H9 (cell line): ENCODE results near the gene SLC35B4. TPM values are rescaled to one million over a fixed set of nuclear protein-coding genes. Genes with fewer than 3 reads are reported as not detected.

Experiments used
- DNase-seq: peaks from one replicate; pipeline ENCODE4 v3.0.0-alpha.2; 2017
- H2AFZ ChIP-seq: one replicate; pipeline ENCODE4 v1.6.1; 2013; ENCODE audit warnings: mild to moderate bottlenecking, low read length, control low read depth, moderate library complexity
- H2AK5ac ChIP-seq: 2 replicates; pipeline ENCODE4 v1.6.1; 2013; ENCODE audit warnings: low read length, control low read depth, mixed read lengths; ENCODE audit not compliant: insufficient read length
- H2BK120ac ChIP-seq: one replicate; pipeline ENCODE4 v1.6.1; 2013; ENCODE audit warnings: low read depth, mild to moderate bottlenecking, low read length, control low read depth, inconsistent platforms; ENCODE audit not compliant: poor library complexity, severe bottlenecking
- H2BK12ac ChIP-seq: 2 replicates; pipeline ENCODE4 v1.6.1; 2013; ENCODE audit warnings: low read length, control low read depth, mixed read lengths, low read depth; ENCODE audit not compliant: insufficient read length
- H2BK15ac ChIP-seq: 2 replicates; pipeline ENCODE4 v1.6.1; 2013; ENCODE audit warnings: low read depth, low read length, control low read depth
- H2BK20ac ChIP-seq: one replicate; pipeline ENCODE4 v1.6.1; 2013; ENCODE audit warnings: low read depth, mild to moderate bottlenecking, low read length, control low read depth, inconsistent platforms; ENCODE audit not compliant: poor library complexity, severe bottlenecking
- H2BK5ac ChIP-seq: 2 replicates; pipeline ENCODE4 v1.6.1; 2013; ENCODE audit warnings: low read length, control low read depth, mixed read lengths; ENCODE audit not compliant: insufficient read length
- H3K14ac ChIP-seq: 2 replicates; pipeline ENCODE4 v1.6.1; 2013; ENCODE audit warnings: low read length, control low read depth; ENCODE audit not compliant: insufficient read depth
- H3K18ac ChIP-seq: 2 replicates; pipeline ENCODE4 v1.6.1; 2013; ENCODE audit warnings: low read depth, mild to moderate bottlenecking, mixed read lengths, low read length, control low read depth; ENCODE audit not compliant: insufficient read length
- H3K23ac ChIP-seq: 2 replicates; pipeline ENCODE4 v1.6.1; 2013; ENCODE audit warnings: low read length, control low read depth, mixed read lengths, low read depth; ENCODE audit not compliant: insufficient read length
- H3K23me2 ChIP-seq: 2 replicates; pipeline ENCODE4 v1.6.1; 2013; ENCODE audit warnings: low read depth, mild to moderate bottlenecking, mixed read lengths, low read length, control low read depth; ENCODE audit not compliant: insufficient read length, poor library complexity, severe bottlenecking
- H3K27ac ChIP-seq: 2 replicates; pipeline ENCODE4 v1.5.1; 2013; ENCODE audit warnings: low read length, control low read depth, mixed read lengths, low read depth; ENCODE audit not compliant: insufficient read length
- H3K27me3 ChIP-seq: 2 replicates; pipeline ENCODE4 v1.6.1; 2013; ENCODE audit warnings: low read length, control low read depth, inconsistent platforms; ENCODE audit not compliant: insufficient read depth
- H3K4ac ChIP-seq: 2 replicates; pipeline ENCODE4 v1.6.1; 2013; ENCODE audit warnings: low read depth, mild to moderate bottlenecking, control low read depth, inconsistent platforms, low read length, moderate library complexity
- H3K4me1 ChIP-seq: 2 replicates; pipeline ENCODE4 v1.6.1; 2013; ENCODE audit warnings: low read length, control low read depth, inconsistent platforms; ENCODE audit not compliant: insufficient read depth
- H3K4me2 ChIP-seq: 2 replicates; pipeline ENCODE4 v1.6.1; 2013; ENCODE audit warnings: low read length, control low read depth, mixed read lengths; ENCODE audit not compliant: insufficient read length, insufficient read depth
- H3K56ac ChIP-seq: 2 replicates; pipeline ENCODE4 v1.6.1; 2013; ENCODE audit warnings: low read depth, mild to moderate bottlenecking, mixed read lengths, low read length, control low read depth; ENCODE audit not compliant: insufficient read length
- H3K79me1 ChIP-seq: 2 replicates; pipeline ENCODE4 v1.6.1; 2013; ENCODE audit warnings: low read depth, mild to moderate bottlenecking, moderate library complexity, low read length, control low read depth, inconsistent platforms; ENCODE audit not compliant: insufficient read depth, poor library complexity, severe bottlenecking
- H3K79me2 ChIP-seq: 2 replicates; pipeline ENCODE4 v1.6.1; 2013; ENCODE audit warnings: low read length, control low read depth, inconsistent platforms; ENCODE audit not compliant: insufficient read depth
- H3K9ac ChIP-seq: 2 replicates; pipeline ENCODE4 v1.6.1; 2013; ENCODE audit warnings: low read length, control low read depth, mixed read lengths; ENCODE audit not compliant: insufficient read length; ENCODE audit errors: extremely low read depth
- H3K9me3 ChIP-seq: one replicate; pipeline ENCODE4 v1.6.1; 2013; ENCODE audit warnings: low read depth, low read length, inconsistent platforms; ENCODE audit not compliant: control insufficient read depth
- H3T11ph ChIP-seq: one replicate; pipeline ENCODE4 v1.6.1; 2013; ENCODE audit warnings: mild to moderate bottlenecking, low read length, control low read depth, inconsistent platforms
- H4K20me1 ChIP-seq: one replicate; pipeline ENCODE4 v1.6.1; 2013; ENCODE audit not compliant: control insufficient read depth, insufficient read length, insufficient read depth
- H4K5ac ChIP-seq: 2 replicates; pipeline ENCODE4 v1.6.1; 2013; ENCODE audit warnings: low read depth, mild to moderate bottlenecking, mixed read lengths, low read length, control low read depth; ENCODE audit not compliant: insufficient read length
- H4K8ac ChIP-seq: replicated peaks from 2 replicates; pipeline ENCODE4 v1.6.1; 2013; ENCODE audit warnings: low read length, control low read depth, mixed read lengths, low read depth; ENCODE audit not compliant: insufficient read length
- H4K91ac ChIP-seq: 2 replicates; pipeline ENCODE4 v1.6.1; 2013; ENCODE audit warnings: low read depth, mild to moderate bottlenecking, moderate library complexity, mixed read lengths, low read length, control low read depth; ENCODE audit not compliant: insufficient read length
- H3K27ac Mint-ChIP-seq, 3 experiments: 2 replicates in 2 of 3; 3 replicates in 1 of 3; pipeline ENCODE4 v1.8.0; 2020 to 2021; ENCODE audit warnings: mixed read lengths in 3 of 3, mild to moderate bottlenecking in 1 of 3, moderate library complexity in 1 of 3
- H3K27me3 Mint-ChIP-seq: 2 replicates; pipeline ENCODE4 v1.8.0; 2021; ENCODE audit warnings: low read depth, mild to moderate bottlenecking, moderate library complexity, mixed read lengths
- H3K36me3 Mint-ChIP-seq, 3 experiments: 2 replicates in 2 of 3; 3 replicates in 1 of 3; pipeline ENCODE4 v1.8.0; 2020 to 2021; ENCODE audit warnings: low read depth in 3 of 3, mixed read lengths in 3 of 3; ENCODE audit not compliant: insufficient read depth in 1 of 3
- H3K4me1 Mint-ChIP-seq, 2 experiments: 2 replicates each; pipeline ENCODE4 v1.8.0; 2020; ENCODE audit warnings: mixed read lengths in 2 of 2
- H3K4me3 Mint-ChIP-seq, 2 experiments: 2 replicates in 1 of 2; 3 replicates in 1 of 2; pipeline ENCODE4 v1.8.0; 2020 to 2021; ENCODE audit warnings: mild to moderate bottlenecking in 2 of 2, mixed read lengths in 2 of 2, moderate library complexity in 1 of 2
- H3K9me3 Mint-ChIP-seq, 2 experiments: 2 replicates in 1 of 2; 3 replicates in 1 of 2; pipeline ENCODE4 v1.8.0; 2020; ENCODE audit warnings: mild to moderate bottlenecking in 2 of 2, mixed read lengths in 2 of 2, moderate library complexity in 1 of 2
- WGBS: extraction: QIAGEN DNeasy Blood & Tissue Kit; methylation state at CpG from one replicate; pipeline ENCODE4 v1.1.7; 2013; ENCODE audit warnings: missing lambda C conversion rate, low lambda C conversion rate, mixed read lengths; ENCODE audit not compliant: insufficient read length; ENCODE audit errors: extremely low coverage; 5-methylcytosine and 5-hydroxymethylcytosine counted together
- total RNA-seq: library from RNA; stranded (reverse); gene quantifications from 2 replicates; pipeline ENCODE4 v1.2.1, GENCODE V29; 2021
- TF ChIP-seq, protein P1 (sequence below): fragments of 200-600 bp; sonication (generic); conservative IDR thresholded peaks from 3 replicates; pipeline ENCODE4 v1.8.0; 2021; ENCODE audit warnings: antibody characterized with exemption, mild to moderate bottlenecking

The SLC35B4 gene
- total RNA-seq, 1 experiment from 2014 or later: 33.4 TPM

GRCh38 chr7:134311807-134312206, 4.9 kb downstream of the SLC35B4 start:
- H3K4me1 Mint-ChIP-seq: peaks cover 7 to 11% of the 10 kb centered on the region in 2 experiments
- Histone ChIP-seq H3K4me2 (no peak overlapping the region), H3K18ac (no peak overlapping the region), H3K27ac (no peak overlapping the region), H2AK5ac (no peak overlapping the region), H3K14ac (no peak overlapping the region), H4K5ac (no peak overlapping the region), H2AFZ (no peak overlapping the region), H3K27me3 (no peaks in the 10 kb centered on the region), H4K8ac (no peak overlapping the region), H3K23ac (no peak overlapping the region), H2BK5ac (no peak overlapping the region), H4K20me1 (no peaks in the 10 kb centered on the region), H3K56ac (no peak overlapping the region), H3K79me1 (no peaks in the 10 kb centered on the region), H3K79me2 (no peaks in the 10 kb centered on the region), H4K91ac (no peak overlapping the region), H2BK20ac (no peak overlapping the region), H2BK120ac (no peak overlapping the region), H3K23me2 (peaks cover 5% of the 10 kb centered on the region), H2BK15ac (no peak overlapping the region), H3T11ph (no peak overlapping the region), H3K9ac (no peak overlapping the region), H3K4ac (no peak overlapping the region), H3K9me3 (no peaks in the 10 kb centered on the region), H3K4me1 (0 out of 2 replicates have a peak, but pooled peaks cover 2% of the 10 kb centered on the region), H2BK12ac (no peak overlapping the region)
- H3K4me3 Mint-ChIP-seq: no peak overlapping the region
- no peaks in the 10 kb centered on the region for H3K9me3 Mint-ChIP-seq
- no peaks in the 10 kb centered on the region for H3K27me3 Mint-ChIP-seq
- TF ChIP-seq, protein P1, sequence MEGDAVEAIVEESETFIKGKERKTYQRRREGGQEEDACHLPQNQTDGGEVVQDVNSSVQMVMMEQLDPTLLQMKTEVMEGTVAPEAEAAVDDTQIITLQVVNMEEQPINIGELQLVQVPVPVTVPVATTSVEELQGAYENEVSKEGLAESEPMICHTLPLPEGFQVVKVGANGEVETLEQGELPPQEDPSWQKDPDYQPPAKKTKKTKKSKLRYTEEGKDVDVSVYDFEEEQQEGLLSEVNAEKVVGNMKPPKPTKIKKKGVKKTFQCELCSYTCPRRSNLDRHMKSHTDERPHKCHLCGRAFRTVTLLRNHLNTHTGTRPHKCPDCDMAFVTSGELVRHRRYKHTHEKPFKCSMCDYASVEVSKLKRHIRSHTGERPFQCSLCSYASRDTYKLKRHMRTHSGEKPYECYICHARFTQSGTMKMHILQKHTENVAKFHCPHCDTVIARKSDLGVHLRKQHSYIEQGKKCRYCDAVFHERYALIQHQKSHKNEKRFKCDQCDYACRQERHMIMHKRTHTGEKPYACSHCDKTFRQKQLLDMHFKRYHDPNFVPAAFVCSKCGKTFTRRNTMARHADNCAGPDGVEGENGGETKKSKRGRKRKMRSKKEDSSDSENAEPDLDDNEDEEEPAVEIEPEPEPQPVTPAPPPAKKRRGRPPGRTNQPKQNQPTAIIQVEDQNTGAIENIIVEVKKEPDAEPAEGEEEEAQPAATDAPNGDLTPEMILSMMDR: no peak
- peaks cover 0 to 12% (median 10%) of the 10 kb centered on the region in 3 experiments; a peak in 4 of 7 replicates for H3K36me3 Mint-ChIP-seq
- no peak for DNase-seq
- H3K27ac Mint-ChIP-seq: no peak overlapping the region
- WGBS: no CpG with 5 or more reads among the region's 4 CpGs
